GM18951 (cell line): ENCODE measurements around the gene ELP5.

Experiments
- POLR2A ChIP-seq: IDR thresholded peaks from 4 replicates; pipeline ENCODE4 v1.6.1; 2011; ENCODE audit warnings: mild to moderate bottlenecking; ENCODE audit not compliant: insufficient read length, insufficient read depth; ENCODE audit errors: extremely low read depth
- in situ Hi-C: fragments of 300-500 bp; cut with MboI; formaldehyde crosslinking; loops from one replicate; pipeline ENCODE4 v1.12.0; 2022; ENCODE audit warnings: low sequenced_read_pairs, mixed read lengths, inconsistent platforms; ENCODE audit not compliant: unreplicated experiment

The ELP5 gene

GRCh38 chr17:7281074-7281952, 29.3 kb downstream of the ELP5 start, which contains the start of gene SLC2A4:
SLC2A4 (plus strand) TSS chr17:7281718; CDS start chr17:7281935, 217 bp downstream.
- in situ Hi-C loops, result no loop called here
- TF ChIP-seq POLR2A, result no peak

DNA sequence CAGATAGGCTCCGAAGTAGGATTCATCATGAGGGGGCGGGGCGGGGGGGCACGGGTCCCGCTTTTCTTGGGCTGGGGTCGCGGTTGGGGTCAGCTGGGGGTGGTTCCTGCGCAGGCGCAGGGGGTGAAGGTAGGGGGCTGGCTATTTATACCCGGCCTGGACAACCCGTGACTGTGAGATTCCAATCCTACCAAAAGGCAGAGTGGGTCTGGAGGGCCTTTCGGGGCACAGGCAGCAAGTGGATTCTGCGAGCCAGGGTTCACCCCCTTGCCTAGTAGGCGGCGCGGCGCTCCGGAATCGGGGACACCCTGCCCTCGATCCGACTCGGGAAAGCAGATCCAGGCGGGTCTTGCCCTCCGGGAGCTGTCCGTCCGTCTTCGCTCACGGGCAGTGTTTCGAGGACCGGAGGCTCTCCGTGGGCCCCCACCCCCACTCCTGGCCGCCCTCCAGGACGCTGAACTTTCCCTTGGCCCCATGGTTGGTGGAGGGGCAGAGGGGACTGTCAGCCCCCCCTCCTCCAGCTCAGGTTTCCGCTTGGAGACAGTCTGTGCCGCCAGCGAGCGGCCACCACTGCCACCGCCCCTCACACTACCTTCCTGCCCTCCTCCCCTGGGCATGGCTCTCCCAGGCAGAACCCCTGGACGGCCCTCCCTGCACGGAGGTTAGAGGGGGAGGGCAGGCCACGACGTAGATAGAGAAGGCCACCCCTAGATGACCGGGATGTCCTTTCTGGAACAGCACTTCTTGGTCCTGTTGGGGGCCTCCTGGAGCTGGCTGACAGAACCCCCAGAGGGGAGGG, 30.1 kb downstream of the ELP5 start:
- TF ChIP-seq POLR2A, result no peak
- in situ Hi-C loops, result no loop called here

DNA sequence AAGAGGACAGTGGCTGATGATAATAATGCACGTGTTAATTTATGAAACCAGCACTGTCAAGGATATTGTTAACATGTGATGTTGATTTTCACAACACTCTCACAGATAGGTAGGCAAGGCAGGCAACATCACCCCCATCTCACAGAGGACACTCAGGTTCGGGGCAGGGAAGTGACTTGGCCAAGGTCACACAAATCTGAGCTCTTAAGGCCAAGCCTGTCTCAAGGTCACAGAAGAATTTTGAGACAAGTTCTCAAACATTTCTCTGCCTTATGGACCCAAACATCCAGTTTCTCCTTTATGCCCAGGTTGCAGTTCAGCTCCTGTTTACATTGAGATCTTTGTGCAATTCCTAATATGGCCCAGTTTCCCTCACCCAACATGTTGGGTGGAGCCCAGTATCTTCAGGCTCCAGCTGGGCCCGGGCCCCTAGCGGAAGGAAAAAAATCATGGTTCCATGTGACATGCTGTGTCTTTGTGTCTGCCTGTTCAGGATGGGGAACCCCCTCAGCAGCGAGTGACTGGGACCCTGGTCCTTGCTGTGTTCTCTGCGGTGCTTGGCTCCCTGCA, 30.8 kb downstream of the ELP5 start:
- no peak for TF ChIP-seq POLR2A
- in situ Hi-C loops, result no loop called here

GRCh38 chr17:7283471-7284216, 31.6 kb downstream of the ELP5 start:
- in situ Hi-C loops, result no loop called here
- TF ChIP-seq POLR2A, result no peak

DNA sequence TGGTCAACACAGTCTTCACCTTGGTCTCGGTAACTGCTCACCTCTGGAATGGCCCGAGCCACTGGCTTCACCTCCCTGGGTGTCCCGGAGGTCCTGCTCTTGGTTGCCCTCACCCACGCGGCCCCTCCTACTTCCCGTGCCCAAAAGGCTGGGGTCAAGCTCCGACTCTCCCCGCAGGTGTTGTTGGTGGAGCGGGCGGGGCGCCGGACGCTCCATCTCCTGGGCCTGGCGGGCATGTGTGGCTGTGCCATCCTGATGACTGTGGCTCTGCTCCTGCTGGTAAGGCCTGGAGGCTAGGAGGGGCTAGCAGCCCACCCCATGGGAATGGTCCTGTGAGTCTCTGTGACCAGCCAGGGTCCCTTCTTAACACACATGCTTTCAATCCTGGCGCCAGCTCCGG, 32.9 kb downstream of the ELP5 start:
- no peak for TF ChIP-seq POLR2A
- in situ Hi-C loops, result no loop called here

GRCh38 chr17:7285679-7286078, 33.7 kb downstream of the ELP5 start:
- no peak for TF ChIP-seq POLR2A
- in situ Hi-C loops, result no loop called here

- in situ Hi-C loops, result no loop called here
Measured at GRCh38 chr17:7289256-7290032, 37.4 kb downstream of the ELP5 start.

GRCh38 chr17:7290166-7290565, 38.2 kb downstream of the ELP5 start:
- in situ Hi-C loops, result no loop called here

More at GRCh38 chr17:7289256-7290032, 37.4 kb downstream of the ELP5 start:
- TF ChIP-seq POLR2A, result no peak

DNA sequence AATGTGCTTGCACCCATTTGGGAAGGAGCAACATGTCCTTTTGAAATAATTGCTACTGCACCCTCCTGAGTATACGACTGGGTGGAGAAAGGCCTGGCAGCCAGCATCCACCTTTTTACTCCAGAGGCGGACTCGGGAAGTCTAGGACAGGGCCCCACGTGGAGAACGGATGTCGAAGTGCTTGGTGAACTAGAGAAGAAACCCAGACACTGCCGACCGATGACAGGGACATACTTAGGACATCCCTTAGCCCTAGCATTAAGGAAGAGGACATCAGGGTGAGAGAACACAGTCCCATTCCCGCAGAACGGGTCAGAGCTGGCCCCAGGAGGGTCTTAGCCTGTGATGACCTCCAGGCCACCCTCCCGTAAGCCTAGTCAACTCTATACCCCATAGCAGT, 38.7 kb downstream of the ELP5 start:
- TF ChIP-seq POLR2A, result no peak
- in situ Hi-C loops, result no loop called here

More at GRCh38 chr17:7290166-7290565, 38.2 kb downstream of the ELP5 start:
- TF ChIP-seq POLR2A, result no peak

DNA sequence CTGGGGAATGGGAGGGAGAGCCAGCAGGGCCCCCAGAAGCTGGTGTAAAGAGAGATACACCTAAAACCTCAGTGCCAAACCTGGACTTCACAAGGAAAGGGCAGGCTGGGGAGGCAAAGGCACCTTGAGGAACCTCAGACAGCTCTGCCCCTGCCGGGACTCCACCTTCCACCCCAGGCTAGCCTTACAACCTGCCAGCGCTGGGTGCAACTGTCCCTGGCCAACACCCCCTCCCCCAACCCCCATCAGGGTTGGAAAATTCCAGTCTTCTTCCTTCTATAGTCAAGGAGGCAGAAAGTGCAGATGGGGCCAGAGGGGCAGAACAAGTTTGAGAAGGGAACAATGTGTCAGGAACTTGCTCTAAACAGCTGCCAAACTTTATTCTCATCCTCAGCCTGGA, 40.2 kb downstream of the ELP5 start:
- in situ Hi-C loops, result no loop called here
- TF ChIP-seq POLR2A, result no peak

DNA sequence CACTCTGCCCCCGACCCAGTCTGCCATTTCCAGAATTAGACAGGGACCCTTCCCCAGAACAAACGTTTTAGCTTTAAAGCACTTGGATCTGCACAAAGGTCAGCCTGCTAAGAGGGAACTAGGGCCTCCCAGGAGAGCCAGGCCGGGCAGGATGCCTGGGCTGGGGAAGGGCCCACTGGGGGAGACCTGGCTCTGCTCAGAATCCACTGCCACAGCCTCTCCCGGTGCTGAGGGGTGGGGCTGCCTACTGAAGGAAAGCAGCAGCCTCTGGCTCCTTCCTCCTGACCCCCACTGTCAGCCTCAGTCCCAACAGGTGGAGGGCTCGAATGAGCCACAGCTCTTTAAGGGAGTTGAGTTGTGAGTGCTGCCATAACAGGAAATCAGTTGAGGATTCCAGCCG, 40.7 kb downstream of the ELP5 start:
- no peak for TF ChIP-seq POLR2A
- in situ Hi-C loops, result no loop called here

- in situ Hi-C loops, result no loop called here
- no peak for TF ChIP-seq POLR2A
Measured at GRCh38 chr17:7293159-7293558, 41.1 kb downstream of the ELP5 start.
